SU-DHL-6 (cell line): ENCODE results near the gene NRAP.

Experiments used
- EZH2phosphoT487 ChIP-seq: fragments of 200-600 bp; sonication (generic), shearing (Covaris generic); conservative IDR thresholded peaks from 2 replicates; pipeline ENCODE4 v1.6.1; 2018; ENCODE audit warnings: mild to moderate bottlenecking, antibody characterized with exemption, low read length, moderate library complexity, mixed read lengths
- TF ChIP-seq, protein P1 (sequence below): fragments of 200-600 bp; sonication (generic); IDR thresholded peaks from one replicate; pipeline ENCODE4 v1.5.1; 2017; ENCODE audit warnings: antibody characterized with exemption, mild to moderate bottlenecking, low read length, moderate library complexity; ENCODE audit not compliant: insufficient read depth, poor library complexity, severe bottlenecking

DNA sequence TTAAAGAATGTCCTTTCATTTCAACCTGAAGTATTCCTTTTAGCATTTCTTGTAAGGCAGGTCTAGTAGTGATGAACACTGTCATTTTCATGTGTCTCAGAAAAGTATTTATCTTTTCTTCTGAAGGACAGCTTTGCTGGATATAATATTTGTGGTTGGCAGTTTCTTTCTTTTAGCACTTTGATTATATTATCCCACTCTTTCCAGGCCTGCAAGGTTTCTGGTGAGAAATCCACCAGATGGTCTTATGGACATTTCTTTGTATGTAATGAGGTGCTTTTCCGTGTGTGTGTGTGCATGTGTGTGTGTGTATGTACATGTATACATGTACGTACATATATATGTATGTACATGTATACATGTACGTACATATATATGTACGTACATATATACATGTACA lies 23.2 kb upstream of the NRAP start:
- TF ChIP-seq, protein P1, sequence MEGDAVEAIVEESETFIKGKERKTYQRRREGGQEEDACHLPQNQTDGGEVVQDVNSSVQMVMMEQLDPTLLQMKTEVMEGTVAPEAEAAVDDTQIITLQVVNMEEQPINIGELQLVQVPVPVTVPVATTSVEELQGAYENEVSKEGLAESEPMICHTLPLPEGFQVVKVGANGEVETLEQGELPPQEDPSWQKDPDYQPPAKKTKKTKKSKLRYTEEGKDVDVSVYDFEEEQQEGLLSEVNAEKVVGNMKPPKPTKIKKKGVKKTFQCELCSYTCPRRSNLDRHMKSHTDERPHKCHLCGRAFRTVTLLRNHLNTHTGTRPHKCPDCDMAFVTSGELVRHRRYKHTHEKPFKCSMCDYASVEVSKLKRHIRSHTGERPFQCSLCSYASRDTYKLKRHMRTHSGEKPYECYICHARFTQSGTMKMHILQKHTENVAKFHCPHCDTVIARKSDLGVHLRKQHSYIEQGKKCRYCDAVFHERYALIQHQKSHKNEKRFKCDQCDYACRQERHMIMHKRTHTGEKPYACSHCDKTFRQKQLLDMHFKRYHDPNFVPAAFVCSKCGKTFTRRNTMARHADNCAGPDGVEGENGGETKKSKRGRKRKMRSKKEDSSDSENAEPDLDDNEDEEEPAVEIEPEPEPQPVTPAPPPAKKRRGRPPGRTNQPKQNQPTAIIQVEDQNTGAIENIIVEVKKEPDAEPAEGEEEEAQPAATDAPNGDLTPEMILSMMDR, result no peak
- no peak for TF ChIP-seq EZH2phosphoT487
